ENCODE results near the gene TMX4. TPM values are rescaled to one million over a fixed set of nuclear protein-coding genes. Genes with fewer than 3 reads are reported as not detected.

TMX4 gene
- total and polyA plus RNA-seq, 4 donors, result 12.6 to 17.3 (median 15.9) TPM

- no peaks in the 10 kb centered on the region for H3K9me3 ChIP-seq (ENCODE audit: control insufficient read depth in 4 of 4, low read length in 3 of 4)
- WGBS, result 40% methylated on average over 1 of the region's 1 CpG
- no peaks in the 10 kb centered on the region for H3K27me3 ChIP-seq (ENCODE audit: control insufficient read depth in 4 of 4, insufficient read depth in 4 of 4, low read length in 3 of 4)
- no peak for DNase-seq (ENCODE audit: low spot score)
- H3K9ac ChIP-seq (ENCODE audit: low read depth in 1 of 2, low read length in 2 of 2), result no peak overlapping the region
- H3K27ac ChIP-seq (ENCODE audit: low read depth in 1 of 2, low read length in 2 of 2), result no peak overlapping the region
- H3K4me1 ChIP-seq (ENCODE audit: control insufficient read depth in 4 of 4, insufficient read depth in 4 of 4, low read length in 3 of 4), result no peaks in the 10 kb centered on the region
- TF ChIP-seq NR2F2 (IDR thresholded peaks at IDR 0.05), result no peak
- no peak for TF ChIP-seq GABPA (IDR thresholded peaks at IDR 0.05 in 1 of 2, conservative IDR thresholded peaks at IDR 0.05 in 1 of 2)
- TF ChIP-seq SP1 (IDR thresholded peaks at IDR 0.05), result no peak
- TF ChIP-seq MAX (IDR thresholded peaks at IDR 0.05), result no peak
- TF ChIP-seq, protein P1, sequence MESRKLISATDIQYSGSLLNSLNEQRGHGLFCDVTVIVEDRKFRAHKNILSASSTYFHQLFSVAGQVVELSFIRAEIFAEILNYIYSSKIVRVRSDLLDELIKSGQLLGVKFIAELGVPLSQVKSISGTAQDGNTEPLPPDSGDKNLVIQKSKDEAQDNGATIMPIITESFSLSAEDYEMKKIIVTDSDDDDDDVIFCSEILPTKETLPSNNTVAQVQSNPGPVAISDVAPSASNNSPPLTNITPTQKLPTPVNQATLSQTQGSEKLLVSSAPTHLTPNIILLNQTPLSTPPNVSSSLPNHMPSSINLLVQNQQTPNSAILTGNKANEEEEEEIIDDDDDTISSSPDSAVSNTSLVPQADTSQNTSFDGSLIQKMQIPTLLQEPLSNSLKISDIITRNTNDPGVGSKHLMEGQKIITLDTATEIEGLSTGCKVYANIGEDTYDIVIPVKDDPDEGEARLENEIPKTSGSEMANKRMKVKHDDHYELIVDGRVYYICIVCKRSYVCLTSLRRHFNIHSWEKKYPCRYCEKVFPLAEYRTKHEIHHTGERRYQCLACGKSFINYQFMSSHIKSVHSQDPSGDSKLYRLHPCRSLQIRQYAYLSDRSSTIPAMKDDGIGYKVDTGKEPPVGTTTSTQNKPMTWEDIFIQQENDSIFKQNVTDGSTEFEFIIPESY (IDR thresholded peaks at IDR 0.05), result no peak
- no peak for TF ChIP-seq ATF3 (IDR thresholded peaks at IDR 0.05)
- TF ChIP-seq FOXA2 (IDR thresholded peaks at IDR 0.05), result no peak
- H3K4me3 ChIP-seq (ENCODE audit: low read depth in 1 of 3, low read length in 3 of 3), result no peak overlapping the region
- H3K36me3 ChIP-seq (ENCODE audit: control insufficient read depth in 4 of 4, insufficient read depth in 3 of 4, low read depth in 1 of 4, low read length in 3 of 4), result peaks cover under 1 to 29% (median 21%) of the 10 kb centered on the region in 4 donors
Measured at GRCh38 chr20:7994809-7995208, 24.8 kb downstream of the TMX4 start.

- TF ChIP-seq JUND (IDR thresholded peaks at IDR 0.05) (no peak), FOXA2 (IDR thresholded peaks at IDR 0.05) (no peak), EGR1 (IDR thresholded peaks at IDR 0.05; ENCODE audit: low read depth in 2 of 2) (no peak), HNF4G (IDR thresholded peaks at IDR 0.05) (no peak), ATF3 (IDR thresholded peaks at IDR 0.05) (no peak), GABPA (IDR thresholded peaks at IDR 0.05 in 1 of 2, conservative IDR thresholded peaks at IDR 0.05 in 1 of 2) (no peak), MAX (IDR thresholded peaks at IDR 0.05) (no peak), NR2F2 (IDR thresholded peaks at IDR 0.05) (no peak)
- TF ChIP-seq, protein P2, sequence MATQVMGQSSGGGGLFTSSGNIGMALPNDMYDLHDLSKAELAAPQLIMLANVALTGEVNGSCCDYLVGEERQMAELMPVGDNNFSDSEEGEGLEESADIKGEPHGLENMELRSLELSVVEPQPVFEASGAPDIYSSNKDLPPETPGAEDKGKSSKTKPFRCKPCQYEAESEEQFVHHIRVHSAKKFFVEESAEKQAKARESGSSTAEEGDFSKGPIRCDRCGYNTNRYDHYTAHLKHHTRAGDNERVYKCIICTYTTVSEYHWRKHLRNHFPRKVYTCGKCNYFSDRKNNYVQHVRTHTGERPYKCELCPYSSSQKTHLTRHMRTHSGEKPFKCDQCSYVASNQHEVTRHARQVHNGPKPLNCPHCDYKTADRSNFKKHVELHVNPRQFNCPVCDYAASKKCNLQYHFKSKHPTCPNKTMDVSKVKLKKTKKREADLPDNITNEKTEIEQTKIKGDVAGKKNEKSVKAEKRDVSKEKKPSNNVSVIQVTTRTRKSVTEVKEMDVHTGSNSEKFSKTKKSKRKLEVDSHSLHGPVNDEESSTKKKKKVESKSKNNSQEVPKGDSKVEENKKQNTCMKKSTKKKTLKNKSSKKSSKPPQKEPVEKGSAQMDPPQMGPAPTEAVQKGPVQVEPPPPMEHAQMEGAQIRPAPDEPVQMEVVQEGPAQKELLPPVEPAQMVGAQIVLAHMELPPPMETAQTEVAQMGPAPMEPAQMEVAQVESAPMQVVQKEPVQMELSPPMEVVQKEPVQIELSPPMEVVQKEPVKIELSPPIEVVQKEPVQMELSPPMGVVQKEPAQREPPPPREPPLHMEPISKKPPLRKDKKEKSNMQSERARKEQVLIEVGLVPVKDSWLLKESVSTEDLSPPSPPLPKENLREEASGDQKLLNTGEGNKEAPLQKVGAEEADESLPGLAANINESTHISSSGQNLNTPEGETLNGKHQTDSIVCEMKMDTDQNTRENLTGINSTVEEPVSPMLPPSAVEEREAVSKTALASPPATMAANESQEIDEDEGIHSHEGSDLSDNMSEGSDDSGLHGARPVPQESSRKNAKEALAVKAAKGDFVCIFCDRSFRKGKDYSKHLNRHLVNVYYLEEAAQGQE (IDR thresholded peaks at IDR 0.05), result no peak
- TF ChIP-seq, protein P3, sequence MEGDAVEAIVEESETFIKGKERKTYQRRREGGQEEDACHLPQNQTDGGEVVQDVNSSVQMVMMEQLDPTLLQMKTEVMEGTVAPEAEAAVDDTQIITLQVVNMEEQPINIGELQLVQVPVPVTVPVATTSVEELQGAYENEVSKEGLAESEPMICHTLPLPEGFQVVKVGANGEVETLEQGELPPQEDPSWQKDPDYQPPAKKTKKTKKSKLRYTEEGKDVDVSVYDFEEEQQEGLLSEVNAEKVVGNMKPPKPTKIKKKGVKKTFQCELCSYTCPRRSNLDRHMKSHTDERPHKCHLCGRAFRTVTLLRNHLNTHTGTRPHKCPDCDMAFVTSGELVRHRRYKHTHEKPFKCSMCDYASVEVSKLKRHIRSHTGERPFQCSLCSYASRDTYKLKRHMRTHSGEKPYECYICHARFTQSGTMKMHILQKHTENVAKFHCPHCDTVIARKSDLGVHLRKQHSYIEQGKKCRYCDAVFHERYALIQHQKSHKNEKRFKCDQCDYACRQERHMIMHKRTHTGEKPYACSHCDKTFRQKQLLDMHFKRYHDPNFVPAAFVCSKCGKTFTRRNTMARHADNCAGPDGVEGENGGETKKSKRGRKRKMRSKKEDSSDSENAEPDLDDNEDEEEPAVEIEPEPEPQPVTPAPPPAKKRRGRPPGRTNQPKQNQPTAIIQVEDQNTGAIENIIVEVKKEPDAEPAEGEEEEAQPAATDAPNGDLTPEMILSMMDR (IDR thresholded peaks at IDR 0.05; ENCODE audit: low read depth, low read length, missing input control), result no peak
- Histone ChIP-seq H3K4me1 (ENCODE audit: control insufficient read depth in 4 of 4, insufficient read depth in 4 of 4, low read length in 3 of 4) (peaks cover 1 to 8% (median 5%) of the 10 kb centered on the region in 4 donors), H3K27ac (ENCODE audit: low read depth in 1 of 2, low read length in 2 of 2) (no peak overlapping the region), H3K4me3 (ENCODE audit: low read depth in 1 of 3, low read length in 3 of 3) (no peak overlapping the region), H3K9me3 (ENCODE audit: control insufficient read depth in 4 of 4, low read length in 3 of 4) (no peaks in the 10 kb centered on the region), H3K9ac (ENCODE audit: low read depth in 1 of 2, low read length in 2 of 2) (no peak overlapping the region), H3K36me3 (ENCODE audit: control insufficient read depth in 4 of 4, insufficient read depth in 3 of 4, low read depth in 1 of 4, low read length in 3 of 4) (peaks cover 1 to 22% (median 16%) of the 10 kb centered on the region in 4 donors), H3K27me3 (ENCODE audit: control insufficient read depth in 4 of 4, insufficient read depth in 4 of 4, low read length in 3 of 4) (no peaks in the 10 kb centered on the region)
- 96% methylated on average over 2 of the region's 2 CpGs for WGBS
- DNase-seq (ENCODE audit: low spot score), result no peak
Measured at GRCh38 chr20:7993703-7994102, 25.9 kb downstream of the TMX4 start.
